ENCODE results near the gene GSX1. TPM values are rescaled to one million over a fixed set of nuclear protein-coding genes. Genes with fewer than 3 reads are reported as not detected.

Gene GSX1
- total and polyA plus RNA-seq, 4 donors, result not detected

GRCh38 chr13:27820524-27821482 is 28.5 kb downstream of the GSX1 start:
- no peaks in the 10 kb centered on the region for H3K4me1 ChIP-seq (ENCODE audit: control insufficient read depth in 4 of 4, insufficient read depth in 4 of 4, low read length in 3 of 4)
- 3% methylated on average over 46 of the region's 46 CpGs for WGBS
- no peaks in the 10 kb centered on the region for H3K36me3 ChIP-seq (ENCODE audit: control insufficient read depth in 4 of 4, insufficient read depth in 3 of 4, low read depth in 1 of 4, low read length in 3 of 4)
- H3K27ac ChIP-seq (ENCODE audit: low read depth in 1 of 2, low read length in 2 of 2), result no peak overlapping the region
- TF ChIP-seq ZBTB33 (IDR thresholded peaks at IDR 0.05) (no peak), CTCF (IDR thresholded peaks at IDR 0.05; ENCODE audit: low read depth, low read length, missing input control) (no peak), TAF1 (conservative IDR thresholded peaks at IDR 0.05) (no peak), FOXA1 (IDR thresholded peaks at IDR 0.05) (no peak), HNF4A (conservative IDR thresholded peaks at IDR 0.05) (no peak), MAX (IDR thresholded peaks at IDR 0.05) (no peak), JUND (IDR thresholded peaks at IDR 0.05) (no peak), RAD21 (IDR thresholded peaks at IDR 0.05) (no peak), NR2F2 (IDR thresholded peaks at IDR 0.05) (no peak), SP1 (IDR thresholded peaks at IDR 0.05) (no peak), REST (IDR thresholded peaks at IDR 0.05) (no peak), EGR1 (IDR thresholded peaks at IDR 0.05; ENCODE audit: low read depth in 2 of 2) (no peak), RXRA (IDR thresholded peaks at IDR 0.05) (no peak), FOXA2 (IDR thresholded peaks at IDR 0.05) (no peak), GABPA (IDR thresholded peaks at IDR 0.05 in 1 of 2, conservative IDR thresholded peaks at IDR 0.05 in 1 of 2) (no peak), ATF3 (IDR thresholded peaks at IDR 0.05) (no peak), HNF4G (IDR thresholded peaks at IDR 0.05) (no peak)
- H3K27me3 ChIP-seq (ENCODE audit: control insufficient read depth in 4 of 4, insufficient read depth in 4 of 4, low read length in 3 of 4), result peaks cover 4 to 26% (median 18%) of the 10 kb centered on the region in 4 donors
- no peaks in the 10 kb centered on the region for H3K9me3 ChIP-seq (ENCODE audit: control insufficient read depth in 4 of 4, low read length in 3 of 4)
- no peak for DNase-seq (ENCODE audit: low spot score)
- H3K9ac ChIP-seq (ENCODE audit: low read depth in 1 of 2, low read length in 2 of 2), result no peak overlapping the region
- H3K4me3 ChIP-seq (ENCODE audit: low read depth in 1 of 3, low read length in 3 of 3), result no peak overlapping the region

All from liver (tissue), 9 donors.